UCSD-AML1 (cell line): ENCODE measurements around the gene TPST1.
"Not testable (repeated sequence)": the region's sequence is repeated elsewhere in the genome, so short reads cannot be mapped to it uniquely, and the experiment has no call there.

Source experiments
- DNase-seq: peaks from one replicate; lab custom pipeline; 2025; ENCODE audit not compliant: unreplicated experiment; lab: John Stamatoyannopoulos, UW

The TPST1 gene

GRCh38 chr7:66187905-66188304 is 17.2 kb upstream of the TPST1 start:
- no peak for DNase-seq

- DNase-seq, result no peak
Measured at GRCh38 chr7:66188645-66189044, 16.5 kb upstream of the TPST1 start.

GRCh38 chr7:66189695-66190503 is 15.2 kb upstream of the TPST1 start:
- no peak for DNase-seq

GRCh38 chr7:66190504-66190857 is 14.7 kb upstream of the TPST1 start:
- DNase-seq, result no peak

- no peak for DNase-seq
Measured at GRCh38 chr7:66193146-66193725, 11.9 kb upstream of the TPST1 start.

GRCh38 chr7:66198469-66198868 is 6.7 kb upstream of the TPST1 start:
- no peak for DNase-seq

- no peak for DNase-seq
Measured at GRCh38 chr7:66198956-66199355, 6.2 kb upstream of the TPST1 start.

GRCh38 chr7:66202441-66202840 is 2.7 kb upstream of the TPST1 start:
- no peak for DNase-seq

GRCh38 chr7:66205741-66206090 is 582 bp downstream of the TPST1 start:
- DNase-seq, result no peak

GRCh38 chr7:66206119-66206933 is 1.2 kb downstream of the TPST1 start:
- DNase-seq, result no peak

GRCh38 chr7:66206934-66207240 is 1.8 kb downstream of the TPST1 start:
- no peak for DNase-seq

- DNase-seq, result no peak
Measured at GRCh38 chr7:66207540-66207939, 2.4 kb downstream of the TPST1 start.

GRCh38 chr7:66211429-66211828 is 6.3 kb downstream of the TPST1 start:
- no peak for DNase-seq

GRCh38 chr7:66213637-66214036 is 8.5 kb downstream of the TPST1 start:
- DNase-seq, result no peak

GRCh38 chr7:66216687-66217086 is 11.6 kb downstream of the TPST1 start:
- no peak for DNase-seq

- DNase-seq, result no peak
Measured at GRCh38 chr7:66219805-66220204, 14.7 kb downstream of the TPST1 start.

- no peak for DNase-seq
Measured at GRCh38 chr7:66221442-66221841, 16.3 kb downstream of the TPST1 start.

- DNase-seq, result no peak
Measured at GRCh38 chr7:66227808-66228207, 22.7 kb downstream of the TPST1 start.

- not testable (repeated sequence) for DNase-seq
Measured at GRCh38 chr7:66231326-66232216, 26.4 kb downstream of the TPST1 start.

- DNase-seq, result no peak
Measured at GRCh38 chr7:66233638-66234037, 28.5 kb downstream of the TPST1 start.

GRCh38 chr7:66236713-66237303 is 31.7 kb downstream of the TPST1 start:
- DNase-seq, result no peak
